ENCODE results near the gene NUP210. TPM values are rescaled to one million over a fixed set of nuclear protein-coding genes. Genes with fewer than 3 reads are reported as not detected.
"Not testable (repeated sequence)": the region's sequence is repeated elsewhere in the genome, so short reads cannot be mapped to it uniquely, and the experiment has no call there.

NUP210 gene
- total RNA-seq, 4 donors from 2014 or later: 3.2 to 9.1 (median 4.1) TPM

- DNase-seq (ENCODE audit: low spot score) (no peak), ATAC-seq (ENCODE audit: low FRiP score) (no peak)
- TF ChIP-seq CTCF (IDR thresholded peaks at IDR 0.05): no peak
These were observed 40.8 kb downstream of the NUP210 start for GRCh38 chr3:13379201-13379830.

GRCh38 chr3:13378155-13378554, 42.0 kb downstream of the NUP210 start:
- no peak for TF ChIP-seq CTCF (IDR thresholded peaks at IDR 0.05)
- no peak for DNase-seq (ENCODE audit: low spot score)
- ATAC-seq (ENCODE audit: low FRiP score): no peak

DNA sequence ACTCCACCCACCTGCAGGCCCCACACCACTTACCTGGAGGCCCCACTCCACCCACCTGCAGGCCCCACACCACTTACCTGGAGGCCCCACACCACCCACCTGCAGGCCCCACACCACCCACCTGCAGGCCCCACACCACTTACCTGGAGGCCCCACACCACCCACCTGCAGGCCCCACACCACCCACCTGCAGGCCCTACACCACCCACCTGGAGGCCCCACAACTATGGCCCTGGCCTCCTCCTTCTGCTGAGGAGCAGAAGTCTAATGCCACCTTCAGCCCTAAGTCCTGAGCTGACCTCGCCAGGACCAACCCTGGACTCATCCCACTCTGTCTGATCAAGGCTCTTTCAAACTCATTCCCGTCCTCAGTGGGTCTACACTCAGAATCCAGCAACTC, 42.4 kb downstream of the NUP210 start:
- ATAC-seq (ENCODE audit: low FRiP score): not testable (repeated sequence)

DNA sequence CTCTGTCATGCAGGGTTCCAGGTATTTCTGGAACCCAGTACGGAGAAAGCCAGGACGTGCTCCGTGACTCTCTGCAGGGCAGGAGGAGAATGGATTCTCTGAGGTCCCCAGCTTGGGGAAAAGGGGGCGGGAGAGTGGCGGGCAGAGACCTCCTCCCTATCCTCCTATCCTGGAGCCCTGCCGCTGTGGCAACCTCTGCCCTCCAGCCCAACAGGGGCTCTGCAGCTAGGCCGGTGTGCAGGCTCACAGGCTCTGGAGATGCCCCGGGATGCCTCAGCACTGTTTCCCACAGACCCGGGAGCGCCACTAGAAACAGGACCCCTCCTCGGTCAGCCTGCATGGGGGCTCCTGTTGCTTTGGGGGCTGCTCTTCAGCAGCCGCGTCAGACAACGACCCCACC, 43.1 kb downstream of the NUP210 start:
- no peak for ATAC-seq (ENCODE audit: low FRiP score)
- TF ChIP-seq CTCF (IDR thresholded peaks at IDR 0.05): no peak
- no peak for DNase-seq (ENCODE audit: low spot score)

More for the DNA sequence above, 42.4 kb downstream of the NUP210 start:
- DNase-seq (ENCODE audit: low spot score): not testable (repeated sequence)

GRCh38 chr3:13376091-13376490, 44.0 kb downstream of the NUP210 start:
- TF ChIP-seq CTCF (IDR thresholded peaks at IDR 0.05): no peak
- ATAC-seq (ENCODE audit: low FRiP score): no peak
- no peak for DNase-seq (ENCODE audit: low spot score)

GRCh38 chr3:13375464-13375863, 44.7 kb downstream of the NUP210 start:
- ATAC-seq (ENCODE audit: low FRiP score) (no peak), DNase-seq (ENCODE audit: low spot score) (no peak)
- TF ChIP-seq CTCF (IDR thresholded peaks at IDR 0.05): no peak

- ATAC-seq (ENCODE audit: low FRiP score) (no peak), DNase-seq (ENCODE audit: low spot score) (no peak)
- TF ChIP-seq CTCF (IDR thresholded peaks at IDR 0.05): no peak
These were observed 46.0 kb downstream of the NUP210 start for GRCh38 chr3:13373975-13374586.
